ENCODE measurements around the gene H3-3A.
"Not testable (repeated sequence)": the region's sequence is repeated elsewhere in the genome, so short reads cannot be mapped to it uniquely, and the experiment has no call there.

H3-3A gene

GRCh38 chr1:226085675-226086285 lies 23.3 kb downstream of the H3-3A start:
- no peak for DNase-seq (ENCODE audit: low read depth in 2 of 2)

- no peak for DNase-seq (ENCODE audit: low read depth in 2 of 2)
These were observed 24.3 kb downstream of the H3-3A start for GRCh38 chr1:226086776-226087175.

GRCh38 chr1:226091461-226091860 lies 28.9 kb downstream of the H3-3A start:
- DNase-seq (ENCODE audit: low read depth in 2 of 2), result no peak

GRCh38 chr1:226092048-226092820 lies 29.7 kb downstream of the H3-3A start:
- not testable (repeated sequence) for DNase-seq (ENCODE audit: low read depth in 2 of 2)

- DNase-seq (ENCODE audit: low read depth in 2 of 2), result peak in 1 of 2 experiments; percentile 38
These were observed 30.4 kb downstream of the H3-3A start for GRCh38 chr1:226092965-226093364.

GRCh38 chr1:226093621-226094020 lies 31.1 kb downstream of the H3-3A start:
- DNase-seq (ENCODE audit: low read depth in 2 of 2), result no peak

- DNase-seq (ENCODE audit: low read depth in 2 of 2), result no peak
These were observed 31.9 kb downstream of the H3-3A start for GRCh38 chr1:226094451-226094850.

DNA sequence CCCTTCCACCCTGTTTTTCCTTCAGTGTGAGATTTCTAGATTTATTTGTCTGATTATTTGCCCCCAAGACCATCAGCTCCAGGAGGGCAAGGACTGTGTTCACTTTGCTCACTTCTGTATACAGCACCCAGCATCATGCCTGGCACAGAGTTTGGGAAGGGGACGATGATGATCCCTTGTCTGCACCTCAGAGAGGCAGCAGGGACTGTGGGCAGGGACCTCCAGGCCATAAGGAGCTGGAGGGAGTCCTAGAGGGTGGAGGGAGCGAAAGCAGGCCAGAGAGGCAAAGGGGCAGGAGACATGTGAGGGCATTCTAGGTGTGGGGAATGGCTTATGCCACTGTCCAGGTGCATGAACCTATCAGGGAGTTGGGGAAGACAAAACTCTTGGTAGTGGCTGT lies 32.8 kb downstream of the H3-3A start:
- DNase-seq (ENCODE audit: low read depth in 2 of 2), result no peak

DNA sequence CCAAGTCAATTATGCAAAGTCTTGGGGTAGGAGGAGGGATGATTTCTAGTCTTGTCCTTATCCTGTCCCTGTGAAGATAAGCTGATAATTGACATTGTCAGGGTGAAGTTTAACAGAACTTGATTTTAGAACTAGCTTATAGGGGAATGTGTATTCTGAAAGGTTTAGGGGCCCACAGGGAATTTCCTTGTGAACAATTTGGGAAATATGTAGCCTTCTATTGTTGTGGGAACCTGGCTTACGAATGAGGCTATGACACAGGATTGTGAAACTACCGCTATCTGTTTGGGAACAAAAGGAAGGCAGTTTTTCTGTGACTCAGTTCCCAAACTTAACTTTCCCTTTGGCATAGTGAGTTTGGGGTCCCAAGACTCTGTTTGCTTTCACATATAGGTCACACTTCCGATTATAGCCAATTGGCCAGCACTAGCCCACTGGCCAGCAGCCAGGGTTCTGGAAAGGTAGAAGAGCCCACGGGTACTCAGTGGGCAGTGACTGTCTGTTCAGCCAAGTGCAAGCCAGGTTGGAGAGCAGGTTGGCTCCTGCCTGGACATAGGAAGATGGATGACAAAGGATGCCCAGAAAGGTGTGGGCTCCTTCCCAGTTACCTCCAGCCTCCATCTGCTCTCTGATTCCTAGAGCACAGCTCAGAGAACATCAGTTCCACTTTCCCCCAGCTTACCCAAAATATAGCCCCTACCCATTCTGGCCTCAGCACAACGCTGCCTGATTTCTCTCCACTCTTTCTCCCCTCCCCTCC lies 35.5 kb downstream of the H3-3A start:
- peak; percentile 54 to 61 for DNase-seq (ENCODE audit: low read depth in 2 of 2)

DNA sequence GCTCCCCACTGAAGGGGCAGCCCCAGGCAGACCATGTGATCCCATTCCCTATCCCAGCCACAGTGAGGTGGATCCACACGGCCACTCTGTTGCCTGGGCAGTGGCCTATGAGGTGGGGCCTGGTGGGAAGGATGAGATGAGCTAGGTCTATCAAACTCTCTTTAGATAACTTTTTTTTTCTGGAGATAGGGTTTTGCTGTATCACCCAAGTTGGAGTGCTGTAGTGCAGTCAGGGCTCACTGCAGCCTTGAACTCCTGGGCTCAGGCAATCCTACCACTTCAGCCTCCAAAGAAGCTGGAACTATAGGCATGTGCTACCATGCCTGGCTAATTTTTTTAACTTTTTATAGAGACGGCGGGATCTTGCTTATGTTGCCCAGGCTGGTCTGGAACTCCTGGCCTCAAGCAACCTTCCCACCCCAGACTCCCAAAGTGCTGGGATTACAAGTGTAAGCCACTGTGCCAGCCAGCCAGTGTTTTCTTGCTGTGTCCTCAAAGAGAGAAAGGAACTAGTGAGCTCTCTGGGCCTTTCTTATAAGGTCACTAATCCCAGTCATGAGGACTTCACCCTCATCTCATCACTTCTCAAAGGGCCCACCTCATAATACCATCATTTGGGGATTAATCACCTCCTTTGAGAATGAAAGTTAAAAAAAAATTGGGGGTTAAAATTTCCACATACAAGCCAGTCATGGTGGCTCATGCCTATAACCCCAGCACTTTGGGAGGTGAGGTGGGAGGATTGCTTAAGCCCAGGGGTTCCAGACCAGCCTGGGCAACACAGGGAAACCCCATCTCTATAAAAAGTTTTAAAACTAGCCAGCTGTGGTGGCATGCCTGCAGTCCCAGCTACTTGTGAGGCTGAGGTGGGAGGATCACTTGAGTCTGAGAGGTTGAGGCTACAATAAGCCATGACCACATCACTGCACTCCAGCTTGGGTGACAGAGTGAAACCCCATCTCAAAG lies 36.6 kb downstream of the H3-3A start:
- no peak for DNase-seq (ENCODE audit: low read depth in 2 of 2)

DNA sequence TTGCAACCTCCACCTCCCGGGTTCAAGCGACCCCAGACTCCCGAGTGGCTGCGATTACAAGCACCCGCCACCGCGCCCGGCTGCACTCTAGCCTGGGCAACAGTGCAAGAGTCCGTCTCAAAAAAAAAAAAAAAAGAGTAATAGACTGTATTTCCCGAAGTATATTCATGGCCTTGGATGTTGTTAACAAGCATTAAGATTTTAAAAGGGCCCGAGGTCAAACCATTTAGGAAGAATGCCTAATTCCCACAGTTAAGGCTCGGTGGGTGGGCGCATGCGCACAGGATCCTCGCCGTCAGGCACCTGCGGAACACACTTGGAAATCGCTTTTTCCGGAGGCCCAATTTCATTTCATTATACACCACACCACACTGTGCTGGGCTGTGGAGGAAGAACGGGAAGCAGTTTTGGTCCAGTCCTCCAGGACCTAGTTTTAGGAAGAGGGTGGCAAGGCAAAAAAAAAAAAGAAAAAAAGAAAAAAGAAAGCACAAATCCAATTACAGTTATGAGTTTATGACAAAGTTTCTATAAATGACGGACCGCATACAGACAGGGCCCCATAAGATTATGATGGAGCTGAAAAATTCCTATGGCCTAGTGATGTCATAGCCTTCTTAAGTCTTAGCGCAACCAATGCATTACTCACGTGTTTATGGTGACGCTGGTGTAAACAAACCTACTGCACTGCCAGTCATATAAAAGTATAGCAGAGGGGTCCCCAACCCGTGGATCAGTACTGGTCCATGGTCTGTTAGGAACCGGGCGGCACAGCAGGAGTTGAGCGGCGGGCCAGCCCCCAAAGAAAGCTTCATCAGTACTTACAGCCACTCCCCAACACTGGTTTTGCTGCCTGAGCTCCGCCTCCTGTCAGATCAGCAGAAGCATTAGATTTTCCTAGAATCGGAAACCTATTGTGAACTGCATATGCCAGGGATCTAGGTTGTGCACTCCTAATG lies 38.2 kb downstream of the H3-3A start:
- no peak for DNase-seq (ENCODE audit: low read depth in 2 of 2)

- no peak for DNase-seq (ENCODE audit: low read depth in 2 of 2)
These were observed 42.2 kb downstream of the H3-3A start for GRCh38 chr1:226104671-226105121.

GRCh38 chr1:226107471-226108460 lies 45.2 kb downstream of the H3-3A start:
- DNase-seq (ENCODE audit: low read depth in 2 of 2), result no peak

- no peak for DNase-seq (ENCODE audit: low read depth in 2 of 2)
These were observed 46.7 kb downstream of the H3-3A start for GRCh38 chr1:226108935-226109828.

GRCh38 chr1:226109829-226110248 lies 47.3 kb downstream of the H3-3A start:
- peak; percentile 49 to 56 for DNase-seq (ENCODE audit: low read depth in 2 of 2)

GRCh38 chr1:226110249-226111097 lies 48.0 kb downstream of the H3-3A start:
- DNase-seq (ENCODE audit: low read depth in 2 of 2), result no peak
